Activated CD4-positive, alpha-beta T cell treated with anti-CD3 and anti-CD28 coated beads for 36 hours (primary cell): ENCODE measurements around the gene GSK3B. TPM values are rescaled to one million over a fixed set of nuclear protein-coding genes. Genes with fewer than 3 reads are reported as not detected.

Source experiments
- ATAC-seq: fragments of 200-7000 bp; cut with Tn5 transposase; one replicate; pipeline ENCODE4 v1.10.0; 2021; ENCODE audit warnings: mild to moderate bottlenecking, moderate library complexity
- CTCF ChIA-PET: fragments of 350-600 bp; sonication (Branson Sonifier 250); formaldehyde crosslinking; loops from one replicate; lab custom pipeline; 2021; ENCODE audit warnings: antibody characterized with exemption; lab: Charles Lee
- POLR2A ChIA-PET: fragments of 350-600 bp; sonication (Branson Sonifier 250); formaldehyde crosslinking; loops from one replicate; lab custom pipeline; 2021; ENCODE audit warnings: antibody characterized with exemption, inconsistent platforms; lab: Charles Lee
- DNase-seq: peaks from one replicate; pipeline ENCODE4 v3.0.0-alpha.2; 2020
- H3K27ac Mint-ChIP-seq: one replicate; pipeline ENCODE4 v1.8.0; 2021; ENCODE audit warnings: mixed read lengths
- H3K27me3 Mint-ChIP-seq: one replicate; pipeline ENCODE4 v1.8.0; 2021; ENCODE audit warnings: mixed read lengths
- H3K36me3 Mint-ChIP-seq: one replicate; pipeline ENCODE4 v1.8.0; 2021; ENCODE audit warnings: low read depth, mixed read lengths
- H3K4me1 Mint-ChIP-seq: one replicate; pipeline ENCODE4 v1.8.0; 2021; ENCODE audit warnings: mixed read lengths
- H3K4me3 Mint-ChIP-seq: one replicate; pipeline ENCODE4 v1.8.0; 2021; ENCODE audit warnings: mild to moderate bottlenecking, moderate library complexity, mixed read lengths
- H3K9me3 Mint-ChIP-seq: one replicate; pipeline ENCODE4 v1.8.0; 2021; ENCODE audit warnings: low read depth, mixed read lengths
- intact Hi-C, 2 experiments: fragments of 100-400 bp; cut with DNase I in 1 of 2; cut with micrococcal nuclease in 1 of 2; formaldehyde crosslinking; loops; one replicate each; pipeline versions ENCODE4 v1.14.2 to v1.15.1; 2022 to 2024; cut with DNase I, micrococcal nuclease
- total RNA-seq, 2 experiments: library from RNA; stranded (reverse); gene quantifications; one replicate each; pipeline ENCODE4 v1.2.3, GENCODE V29; 2021

Gene GSK3B
- total RNA-seq, 2 experiments from 2014 or later = 29.1 to 31.5 TPM

- Mint-ChIP-seq H3K27ac (no peak overlapping the region), H3K27me3 (no peaks in the 10 kb centered on the region), H3K4me1 (peaks cover 20% of the 10 kb centered on the region), H3K9me3 (no peaks in the 10 kb centered on the region), H3K36me3 (peaks cover 17% of the 10 kb centered on the region), H3K4me3 (no peak overlapping the region)
- ATAC-seq = no peak
- DNase-seq = no peak
- ChIA-PET POLR2A (interaction anchor here (0.6 to 2.0 kb wide), 14 partner anchors 41 to 801 kb away, joined by 3 to 26 read pairs (median 4); partner anchors contain the start of genes COX17, LRRC58, NDUFB4 and TIMMDC1), CTCF (interaction anchor here (1.0 to 1.9 kb wide), 6 partner anchors 10 to 632 kb away, joined by 3 to 9 read pairs (median 4); partner anchors contain the start of gene TMEM39A)
- intact Hi-C loops = loop anchor here (1.0 to 10.0 kb wide), 19 partner anchors 51 to 1739 kb away; partner anchors contain the start of genes ARHGAP31 (in 2 of the 2), B4GALT4 (in 2 of the 2), COX17 (in 2 of the 2) and GTF2E1 (in 2 of the 2)
These were observed 1.8 kb upstream of the GSK3B start for GRCh38 chr3:120095979-120096426.

- intact Hi-C loops = loop anchor here (1.0 to 10.0 kb wide), 19 partner anchors 52 to 1739 kb away; partner anchors contain the start of genes ARHGAP31 (in 2 of the 2), B4GALT4 (in 2 of the 2), COX17 (in 2 of the 2) and GTF2E1 (in 2 of the 2)
- Mint-ChIP-seq H3K27me3 (no peaks in the 10 kb centered on the region), H3K9me3 (no peaks in the 10 kb centered on the region), H3K27ac (no peak overlapping the region), H3K36me3 (peaks cover 13% of the 10 kb centered on the region), H3K4me1 (peaks cover 17% of the 10 kb centered on the region), H3K4me3 (no peak overlapping the region)
- ChIA-PET CTCF (interaction anchor here (0.6 to 1.9 kb wide), 8 partner anchors 11 to 631 kb away, joined by 3 to 9 read pairs (median 3); partner anchors contain the start of gene TMEM39A), POLR2A (interaction anchor here (0.6 to 2.0 kb wide), 17 partner anchors 18 to 800 kb away, joined by 3 to 26 read pairs (median 3); partner anchors contain the start of genes COX17, LRRC58, NDUFB4 and TIMMDC1)
- DNase-seq (peak; percentile 94), ATAC-seq (peak; percentile 35)
These were observed 1.2 kb upstream of the GSK3B start for GRCh38 chr3:120095226-120095978.

GRCh38 chr3:120094776-120095225 is 554 bp upstream of the GSK3B start:
- ATAC-seq (peak; percentile 76), DNase-seq (no peak)
- ChIA-PET POLR2A (interaction anchor here (0.6 to 2.0 kb wide), 10 partner anchors 17 to 631 kb away, joined by 3 to 26 read pairs (median 3); partner anchors contain the start of genes LRRC58, TIMMDC1 and TMEM39A), CTCF (interaction anchor here (0.6 to 1.9 kb wide), 6 partner anchors 10 to 631 kb away, joined by 3 to 9 read pairs (median 4); partner anchors contain the start of gene TMEM39A)
- Mint-ChIP-seq H3K4me1 (peaks cover 17% of the 10 kb centered on the region), H3K36me3 (peaks cover 11% of the 10 kb centered on the region), H3K27me3 (no peaks in the 10 kb centered on the region), H3K9me3 (no peaks in the 10 kb centered on the region), H3K27ac (no peak overlapping the region), H3K4me3 (no peak overlapping the region)
- intact Hi-C loops = loop anchor here (1.0 to 10.0 kb wide), 26 partner anchors 52 to 1740 kb away; partner anchors contain the start of genes ARHGAP31 (in 2 of the 2), B4GALT4 (in 2 of the 2), COX17 (in 2 of the 2) and GTF2E1 (in 2 of the 2)

GRCh38 chr3:120093119-120093910 is 932 bp downstream of the GSK3B start:
- DNase-seq (peak; percentile 51), ATAC-seq (no peak)
- intact Hi-C loops = loop anchor here (2.0 to 10.0 kb wide), 9 partner anchors 54 to 1741 kb away; partner anchors contain the start of genes ARHGAP31 (in 1 of the 2), EAF2 (in 1 of the 2), GOLGB1 (in 1 of the 2) and IQCB1 (in 1 of the 2)
- Mint-ChIP-seq H3K9me3 (no peaks in the 10 kb centered on the region), H3K36me3 (peaks cover 7% of the 10 kb centered on the region), H3K4me3 (no peak overlapping the region), H3K27me3 (no peaks in the 10 kb centered on the region), H3K4me1 (peaks cover 27% of the 10 kb centered on the region), H3K27ac (no peak overlapping the region)
- ChIA-PET POLR2A (interaction anchor here (0.8 to 1.2 kb wide), 2 partner anchors 10 to 40 kb away, joined by 3 read pairs; no protein-coding TSS in a partner anchor), CTCF (interaction anchor here (1.0 to 1.8 kb wide), 4 partner anchors 12 to 202 kb away, joined by 3 to 6 read pairs (median 5); no protein-coding TSS in a partner anchor)

- intact Hi-C loops = loop anchor here (2.0 to 10.0 kb wide), 9 partner anchors 55 to 1742 kb away; partner anchors contain the start of genes ARHGAP31 (in 1 of the 2), EAF2 (in 1 of the 2), GOLGB1 (in 1 of the 2) and IQCB1 (in 1 of the 2)
- DNase-seq (no peak), ATAC-seq (no peak)
- Mint-ChIP-seq H3K9me3 (no peaks in the 10 kb centered on the region), H3K4me1 (peaks cover 32% of the 10 kb centered on the region), H3K27ac (no peak overlapping the region), H3K27me3 (no peaks in the 10 kb centered on the region), H3K4me3 (no peak overlapping the region), H3K36me3 (peaks cover 7% of the 10 kb centered on the region)
- ChIA-PET CTCF (interaction anchor here (1.4 to 1.8 kb wide), 2 partner anchors 155 to 201 kb away, joined by 5 to 6 read pairs; no protein-coding TSS in a partner anchor), POLR2A (no interaction called here)
These were observed 1.8 kb downstream of the GSK3B start for GRCh38 chr3:120092474-120092873.

- DNase-seq (no peak), ATAC-seq (no peak)
- H3K9me3 Mint-ChIP-seq = no peaks in the 10 kb centered on the region
- peaks cover 24% of the 10 kb centered on the region for H3K4me1 Mint-ChIP-seq
- H3K36me3 Mint-ChIP-seq = peaks cover 6% of the 10 kb centered on the region
- no peaks in the 10 kb centered on the region for H3K27me3 Mint-ChIP-seq
- intact Hi-C loops = loop anchor here (5.0 to 10.0 kb wide), 8 partner anchors 57 to 1744 kb away; partner anchors contain the start of genes ARHGAP31 (in 1 of the 2), EAF2 (in 1 of the 2), GOLGB1 (in 1 of the 2) and IQCB1 (in 1 of the 2)
- no peak overlapping the region for H3K4me3 Mint-ChIP-seq
- H3K27ac Mint-ChIP-seq = no peak overlapping the region
- ChIA-PET CTCF (no interaction called here), POLR2A (no interaction called here)
These were observed 3.8 kb downstream of the GSK3B start for GRCh38 chr3:120090422-120090821.

- no peak overlapping the region for H3K4me3 Mint-ChIP-seq
- ATAC-seq (no peak), DNase-seq (no peak)
- no peak overlapping the region for H3K27ac Mint-ChIP-seq
- POLR2A ChIA-PET = no interaction called here
- no peaks in the 10 kb centered on the region for H3K9me3 Mint-ChIP-seq
- no peaks in the 10 kb centered on the region for H3K27me3 Mint-ChIP-seq
- H3K36me3 Mint-ChIP-seq = peaks cover 6% of the 10 kb centered on the region
- CTCF ChIA-PET = no interaction called here
- H3K4me1 Mint-ChIP-seq = peaks cover 27% of the 10 kb centered on the region
- intact Hi-C loops = no loop called here
These were observed 5.2 kb downstream of the GSK3B start for GRCh38 chr3:120089089-120089488.

GRCh38 chr3:120088622-120089021 is 5.6 kb downstream of the GSK3B start:
- Mint-ChIP-seq H3K27ac (no peak overlapping the region), H3K36me3 (peaks cover 6% of the 10 kb centered on the region), H3K4me3 (no peak overlapping the region), H3K9me3 (no peaks in the 10 kb centered on the region), H3K4me1 (peaks cover 29% of the 10 kb centered on the region), H3K27me3 (no peaks in the 10 kb centered on the region)
- peak; percentile 28 for ATAC-seq
- ChIA-PET POLR2A (no interaction called here), CTCF (interaction anchor here (0.6 kb wide), 1 partner anchor 263 kb away, joined by 3 read pairs; no protein-coding TSS in a partner anchor)
- intact Hi-C loops = no loop called here
- no peak for DNase-seq

- Mint-ChIP-seq H3K27me3 (no peaks in the 10 kb centered on the region), H3K9me3 (no peaks in the 10 kb centered on the region), H3K27ac (no peak overlapping the region), H3K36me3 (peaks cover 3% of the 10 kb centered on the region), H3K4me3 (no peak overlapping the region), H3K4me1 (peaks cover 61% of the 10 kb centered on the region)
- POLR2A ChIA-PET = no interaction called here
- DNase-seq (no peak), ATAC-seq (no peak)
- intact Hi-C loops = no loop called here
- CTCF ChIA-PET = interaction anchor here (0.6 to 2.3 kb wide), 6 partner anchors 10 to 190 kb away, joined by 3 to 5 read pairs (median 4); no protein-coding TSS in a partner anchor
These were observed 12.5 kb downstream of the GSK3B start for GRCh38 chr3:120081719-120082118.

- intact Hi-C loops = no loop called here
- no peaks in the 10 kb centered on the region for H3K9me3 Mint-ChIP-seq
- no peaks in the 10 kb centered on the region for H3K27me3 Mint-ChIP-seq
- no peak overlapping the region for H3K27ac Mint-ChIP-seq
- ATAC-seq (no peak), DNase-seq (no peak)
- H3K4me1 Mint-ChIP-seq = peaks cover 60% of the 10 kb centered on the region
- H3K36me3 Mint-ChIP-seq = peaks cover 7% of the 10 kb centered on the region
- no peak overlapping the region for H3K4me3 Mint-ChIP-seq
- ChIA-PET CTCF (interaction anchor here (2.3 kb wide), 1 partner anchor 12 kb away, joined by 5 read pairs; no protein-coding TSS in a partner anchor), POLR2A (no interaction called here)
These were observed 13.4 kb downstream of the GSK3B start for GRCh38 chr3:120080836-120081235.
